ENCODE results near the gene TMEFF2. TPM values are rescaled to one million over a fixed set of nuclear protein-coding genes. Genes with fewer than 3 reads are reported as not detected.

The TMEFF2 gene
- polyA plus RNA-seq, 1 of the 3 experiments (the other 2 are of a cell fraction), result 5.4 TPM

DNA sequence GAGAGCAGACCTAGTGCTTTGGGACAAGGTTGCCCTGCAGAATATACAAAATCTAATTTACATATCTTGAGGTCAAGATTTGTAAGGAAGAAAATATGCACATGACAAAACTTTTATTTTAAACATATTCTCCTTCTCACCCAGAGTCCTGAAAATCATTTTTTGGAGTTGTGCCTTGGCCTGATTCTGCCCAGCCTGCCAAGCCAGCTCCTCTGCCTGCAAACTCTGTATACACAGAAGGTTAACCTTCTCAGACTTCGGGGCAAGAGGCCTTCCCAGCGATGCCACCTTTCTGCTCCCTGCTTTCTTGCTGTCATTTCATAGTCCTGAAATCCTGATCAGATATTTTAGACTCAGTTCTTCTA, 252.0 kb downstream of the TMEFF2 start (continued):
- TF ChIP-seq, protein P1, sequence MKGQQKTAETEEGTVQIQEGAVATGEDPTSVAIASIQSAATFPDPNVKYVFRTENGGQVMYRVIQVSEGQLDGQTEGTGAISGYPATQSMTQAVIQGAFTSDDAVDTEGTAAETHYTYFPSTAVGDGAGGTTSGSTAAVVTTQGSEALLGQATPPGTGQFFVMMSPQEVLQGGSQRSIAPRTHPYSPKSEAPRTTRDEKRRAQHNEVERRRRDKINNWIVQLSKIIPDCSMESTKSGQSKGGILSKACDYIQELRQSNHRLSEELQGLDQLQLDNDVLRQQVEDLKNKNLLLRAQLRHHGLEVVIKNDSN (IDR thresholded peaks at IDR 0.05; ENCODE audit: borderline replicate concordance, low read depth), result no peak
- TF ChIP-seq SMC3 (IDR thresholded peaks at IDR 0.05; ENCODE audit: low read depth, low read length) (no peak), FOSL2 (IDR thresholded peaks at IDR 0.05; ENCODE audit: borderline replicate concordance, low read depth) (no peak), TCF12 (IDR thresholded peaks at IDR 0.05) (no peak), ELF1 (IDR thresholded peaks at IDR 0.05) (no peak), RCOR1 (IDR thresholded peaks at IDR 0.05; ENCODE audit: low read length) (no peak), FOXJ3 (CRISPR knock-in tag; IDR thresholded peaks at IDR 0.05) (no peak), NFIC (IDR thresholded peaks at IDR 0.05; ENCODE audit: borderline replicate concordance) (no peak)
- TF ChIP-seq, protein P2, sequence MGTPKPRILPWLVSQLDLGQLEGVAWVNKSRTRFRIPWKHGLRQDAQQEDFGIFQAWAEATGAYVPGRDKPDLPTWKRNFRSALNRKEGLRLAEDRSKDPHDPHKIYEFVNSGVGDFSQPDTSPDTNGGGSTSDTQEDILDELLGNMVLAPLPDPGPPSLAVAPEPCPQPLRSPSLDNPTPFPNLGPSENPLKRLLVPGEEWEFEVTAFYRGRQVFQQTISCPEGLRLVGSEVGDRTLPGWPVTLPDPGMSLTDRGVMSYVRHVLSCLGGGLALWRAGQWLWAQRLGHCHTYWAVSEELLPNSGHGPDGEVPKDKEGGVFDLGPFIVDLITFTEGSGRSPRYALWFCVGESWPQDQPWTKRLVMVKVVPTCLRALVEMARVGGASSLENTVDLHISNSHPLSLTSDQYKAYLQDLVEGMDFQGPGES (IDR thresholded peaks at IDR 0.05; ENCODE audit: low read depth, low read length), result no peak
- TF ChIP-seq, protein P3, sequence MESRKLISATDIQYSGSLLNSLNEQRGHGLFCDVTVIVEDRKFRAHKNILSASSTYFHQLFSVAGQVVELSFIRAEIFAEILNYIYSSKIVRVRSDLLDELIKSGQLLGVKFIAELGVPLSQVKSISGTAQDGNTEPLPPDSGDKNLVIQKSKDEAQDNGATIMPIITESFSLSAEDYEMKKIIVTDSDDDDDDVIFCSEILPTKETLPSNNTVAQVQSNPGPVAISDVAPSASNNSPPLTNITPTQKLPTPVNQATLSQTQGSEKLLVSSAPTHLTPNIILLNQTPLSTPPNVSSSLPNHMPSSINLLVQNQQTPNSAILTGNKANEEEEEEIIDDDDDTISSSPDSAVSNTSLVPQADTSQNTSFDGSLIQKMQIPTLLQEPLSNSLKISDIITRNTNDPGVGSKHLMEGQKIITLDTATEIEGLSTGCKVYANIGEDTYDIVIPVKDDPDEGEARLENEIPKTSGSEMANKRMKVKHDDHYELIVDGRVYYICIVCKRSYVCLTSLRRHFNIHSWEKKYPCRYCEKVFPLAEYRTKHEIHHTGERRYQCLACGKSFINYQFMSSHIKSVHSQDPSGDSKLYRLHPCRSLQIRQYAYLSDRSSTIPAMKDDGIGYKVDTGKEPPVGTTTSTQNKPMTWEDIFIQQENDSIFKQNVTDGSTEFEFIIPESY (IDR thresholded peaks at IDR 0.05; ENCODE audit: borderline replicate concordance, low read depth), result no peak

DNA sequence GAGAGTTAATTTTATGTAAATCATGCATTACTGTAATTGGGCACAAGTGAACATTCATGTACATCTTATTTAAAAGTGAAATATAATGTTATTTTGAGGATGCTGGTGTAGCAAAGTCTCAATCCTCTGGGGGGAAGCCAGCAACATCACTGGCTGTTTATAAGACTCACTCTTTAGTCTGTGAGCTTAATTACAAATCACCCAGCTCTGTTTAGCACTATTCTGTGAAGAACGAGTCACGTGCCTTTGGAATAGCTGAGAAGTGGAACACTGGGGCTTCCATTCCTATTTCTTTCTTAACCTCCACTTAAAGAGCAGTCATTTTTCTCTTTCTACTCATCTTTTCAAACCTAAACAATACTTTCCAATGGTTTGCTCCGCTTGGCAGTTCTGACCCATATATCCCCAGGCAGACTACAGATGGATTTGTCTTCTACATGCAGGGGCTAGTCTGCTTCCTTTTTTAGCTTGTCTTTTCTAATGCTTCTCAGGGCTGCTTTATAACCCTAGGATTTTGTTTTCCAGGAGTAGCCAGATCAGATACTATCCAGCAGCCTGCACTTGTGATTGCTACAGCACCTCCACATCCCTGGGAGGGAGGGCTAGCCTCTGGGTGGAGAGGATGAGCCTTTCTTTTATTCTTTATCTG, 252.5 kb downstream of the TMEFF2 start:
- H2AFZ ChIP-seq (ENCODE audit: low read depth), result peak overlapping the region; percentile 37
- ChIA-PET CTCF (interaction anchor here (1.2 kb wide), 1 partner anchor 36 kb away, joined by 3 read pairs; no protein-coding TSS in a partner anchor), POLR2A (no interaction called here)

More for the DNA sequence above, 252.5 kb downstream of the TMEFF2 start:
- Histone ChIP-seq H3K9me2 (no peaks in the 10 kb centered on the region), H3K27ac (ENCODE audit: low read depth in 2 of 2, low read length in 1 of 2) (peak overlapping the region; percentile 5 to 65; a peak in 2 of 4 replicates), H3K4me2 (peak overlapping the region; percentile 14; the same call in 1 of the 2 replicates), H3K4me3 (ENCODE audit: low read depth in 2 of 2, low read length in 1 of 2) (no peak overlapping the region), H3K4me1 (ENCODE audit: control insufficient read depth in 1 of 2, insufficient read depth in 2 of 2, low read depth in 1 of 2, low read length in 1 of 2) (peaks cover 9 to 13% of the 10 kb centered on the region in 2 experiments; a peak in 3 of 4 replicates), H3K9ac (no peak overlapping the region), H4K20me1 (ENCODE audit: insufficient read depth) (no peaks in the 10 kb centered on the region), H3K9me3 (no peaks in the 10 kb centered on the region), H3K36me3 (replicated peaks in 1 of 2; ENCODE audit: control insufficient read depth in 1 of 2, insufficient read depth in 2 of 2, low read length in 1 of 2) (no peaks in the 10 kb centered on the region), H3K79me2 (ENCODE audit: insufficient read depth) (no peaks in the 10 kb centered on the region), H3K27me3 (ENCODE audit: insufficient read depth) (no peaks in the 10 kb centered on the region), H3F3A (replicated peaks; ENCODE audit: insufficient read depth) (no peaks in the 10 kb centered on the region)
- no peak for TF ChIP-seq NRF1 (IDR thresholded peaks at IDR 0.05; ENCODE audit: low read depth, low read length)
- TF ChIP-seq SIN3A (IDR thresholded peaks at IDR 0.05; ENCODE audit: borderline replicate concordance, low read depth, low read length), result no peak
- TF ChIP-seq POLR2AphosphoS5 (IDR thresholded peaks at IDR 0.05; ENCODE audit: low read depth, low read length), result no peak
- no peak for TF ChIP-seq ELF1 (IDR thresholded peaks at IDR 0.05)
- TF ChIP-seq MEF2A (IDR thresholded peaks at IDR 0.05; ENCODE audit: borderline replicate concordance, low read depth), result no peak
- no peak for TF ChIP-seq SMC3 (IDR thresholded peaks at IDR 0.05; ENCODE audit: low read depth, low read length)
- no peak for TF ChIP-seq JUND (IDR thresholded peaks at IDR 0.05)
- TF ChIP-seq NFIC (IDR thresholded peaks at IDR 0.05; ENCODE audit: borderline replicate concordance), result no peak
- no peak for TF ChIP-seq EP300 (IDR thresholded peaks at IDR 0.05; ENCODE audit: borderline replicate concordance in 1 of 2, low read depth in 1 of 2, low read length in 1 of 2)
- no peak for TF ChIP-seq TEAD4 (IDR thresholded peaks at IDR 0.05; ENCODE audit: borderline replicate concordance, insufficient read depth)
- no peak for TF ChIP-seq MXI1 (IDR thresholded peaks at IDR 0.05; ENCODE audit: low read depth, low read length)
- no peak for TF ChIP-seq GATA2 (CRISPR knock-in tag; IDR thresholded peaks at IDR 0.05)
- DNase-seq, result peak; percentile 15
- 92% methylated on average over 3 of the region's 3 CpGs for WGBS (ENCODE audit: low lambda C conversion rate)
